B cell (primary cell): ENCODE results near the gene FCHO2. TPM values are rescaled to one million over a fixed set of nuclear protein-coding genes. Genes with fewer than 3 reads are reported as not detected.

Source experiments
- ATAC-seq: fragments of 200-7000 bp; cut with Tn5 transposase; one replicate; pipeline ENCODE4 v1.10.0; 2021; ENCODE audit warnings: low read depth, mild to moderate bottlenecking, moderate number of reproducible peaks, moderate library complexity
- CTCF ChIA-PET: fragments of 350-600 bp; sonication (Branson Sonifier 250); formaldehyde crosslinking; loops from one replicate; lab custom pipeline; 2021; ENCODE audit warnings: antibody characterized with exemption, inconsistent platforms; lab: Charles Lee
- POLR2A ChIA-PET: fragments of 350-600 bp; sonication (Branson Sonifier 250); formaldehyde crosslinking; loops from one replicate; lab custom pipeline; 2021; ENCODE audit warnings: antibody characterized with exemption; lab: Charles Lee
- DNase-seq: peaks from one replicate; pipeline ENCODE4 v3.0.0; 2013
- H2AFZ ChIP-seq: 2 replicates; pipeline ENCODE4 v1.6.1; 2012; ENCODE audit warnings: mild to moderate bottlenecking, low read depth, low read length; ENCODE audit not compliant: insufficient read depth, poor library complexity, severe bottlenecking
- H3K27ac ChIP-seq, 2 donors: 1 replicate in 1 of 2; 2 replicates in 1 of 2; pipeline ENCODE4 v1.5.1; 2012 to 2013; ENCODE audit warnings: low read length in 2 of 2, mild to moderate bottlenecking in 2 of 2, moderate library complexity in 1 of 2
- H3K27me3 ChIP-seq, 4 experiments: fragments of 200-600 bp in 1 of 4; sonication (generic) in 1 of 4; replicated peaks in 1 of 4; 1 replicate in 2 of 4; 2 replicates in 2 of 4; pipeline versions ENCODE4 v1.6.1 to v1.7.0; 2013 to 2016; ENCODE audit warnings: low read length in 3 of 4, mild to moderate bottlenecking in 2 of 4, mixed read lengths in 1 of 4, moderate library complexity in 1 of 4; ENCODE audit not compliant: insufficient read depth in 4 of 4, control insufficient read depth in 3 of 4; ENCODE audit errors: control extremely low read depth in 1 of 4
- H3K36me3 ChIP-seq, 2 experiments: replicated peaks in 1 of 2; 1 replicate in 1 of 2; 2 replicates in 1 of 2; pipeline versions ENCODE4 v1.6.1 to v1.7.1; 2013; ENCODE audit warnings: low read length in 1 of 2; ENCODE audit not compliant: insufficient read depth in 2 of 2, control insufficient read depth in 1 of 2; ENCODE audit errors: control extremely low read depth in 1 of 2, extremely low read depth in 1 of 2
- H3K4me1 ChIP-seq, 2 donors: fragments of 200-600 bp in 1 of 2; sonication (generic) in 1 of 2; 1 replicate in 1 of 2; 2 replicates in 1 of 2; pipeline versions ENCODE4 v1.5.1 to v1.6.1; 2013 to 2017; ENCODE audit warnings: low read length in 2 of 2; ENCODE audit not compliant: control insufficient read depth in 2 of 2, insufficient read depth in 2 of 2
- H3K4me2 ChIP-seq: replicated peaks from 2 replicates; pipeline ENCODE3; 2012; ENCODE audit warnings: mild to moderate bottlenecking, low read depth, low read length; ENCODE audit not compliant: poor library complexity, severe bottlenecking
- H3K4me3 ChIP-seq, 5 experiments: fragments of 200-600 bp in 1 of 5; sonication (generic) in 1 of 5; 1 replicate in 3 of 5; 2 replicates in 2 of 5; pipeline versions ENCODE4 v1.5.1 to v1.7.0; 2011 to 2016; ENCODE audit warnings: low read length in 4 of 5, mild to moderate bottlenecking in 4 of 5, low read depth in 2 of 5, control low read depth in 1 of 5, moderate library complexity in 1 of 5; ENCODE audit not compliant: insufficient read depth in 1 of 5; ENCODE audit errors: control extremely low read depth in 1 of 5, extremely low read depth in 1 of 5
- H3K79me2 ChIP-seq: fragments of 200-600 bp; sonication (generic); one replicate; pipeline ENCODE4 v1.6.0; 2016; ENCODE audit warnings: low read length; ENCODE audit not compliant: control insufficient read depth, insufficient read depth
- H3K9ac ChIP-seq: fragments of 200-600 bp; sonication (generic); 2 replicates; pipeline ENCODE4 v1.6.1; 2017; ENCODE audit warnings: mild to moderate bottlenecking, low read length, moderate library complexity
- H3K9me3 ChIP-seq, 3 donors: one replicate each; pipeline versions ENCODE4 v1.6.1 to v1.7.1; 2013; ENCODE audit warnings: low read length in 2 of 3; ENCODE audit not compliant: control insufficient read depth in 2 of 3, insufficient read depth in 1 of 3; ENCODE audit errors: control extremely low read depth in 1 of 3
- H4K20me1 ChIP-seq: 2 replicates; pipeline ENCODE4 v1.6.0; 2012; ENCODE audit warnings: mild to moderate bottlenecking, low read length; ENCODE audit not compliant: insufficient read depth, control insufficient read depth, poor library complexity, severe bottlenecking
- H3K27ac Mint-ChIP-seq: one replicate; pipeline ENCODE4 v1.8.0; 2021; ENCODE audit warnings: mixed read lengths
- H3K27me3 Mint-ChIP-seq: one replicate; pipeline ENCODE4 v1.8.0; 2021; ENCODE audit warnings: mixed read lengths
- H3K4me1 Mint-ChIP-seq: one replicate; pipeline ENCODE4 v1.8.0; 2021; ENCODE audit warnings: mixed read lengths
- H3K4me3 Mint-ChIP-seq: one replicate; pipeline ENCODE4 v1.8.0; 2021; ENCODE audit warnings: mixed read lengths
- H3K9me3 Mint-ChIP-seq: one replicate; pipeline ENCODE4 v1.8.0; 2022; ENCODE audit warnings: mixed read lengths; ENCODE audit not compliant: insufficient read depth
- CTCF ChIP-seq: fragments of 200-600 bp; IDR thresholded peaks from one replicate; pipeline ENCODE4 v1.8.0; 2022; ENCODE audit warnings: antibody characterized with exemption, mild to moderate bottlenecking
- EZH2 ChIP-seq: IDR thresholded peaks from 2 replicates; pipeline ENCODE4 v1.6.1; 2012; ENCODE audit warnings: borderline replicate concordance, low read depth, mild to moderate bottlenecking, moderate library complexity, low read length; ENCODE audit not compliant: insufficient read depth, poor library complexity, severe bottlenecking
- WGBS: methylation state at CpG from one replicate; pipeline ENCODE4 v1.1.5; 2013; ENCODE audit warnings: missing lambda C conversion rate; ENCODE audit not compliant: insufficient coverage; 5-methylcytosine and 5-hydroxymethylcytosine counted together
- intact Hi-C: fragments of 100-400 bp; cut with micrococcal nuclease; formaldehyde crosslinking; loops from one replicate; pipeline ENCODE4 v1.10.0; 2022
- polyA plus RNA-seq: library from polyadenylated mRNA; depleted of rRNA; stranded (reverse); fragments of >200 nt; gene quantifications from 2 replicates; pipeline ENCODE4 v1.2.3, GENCODE V29; 2012
- total RNA-seq, 2 donors: library from RNA; stranded (reverse); fragments of 120-200 nt in 1 of 2; gene quantifications; 1 replicate in 1 of 2; 2 replicates in 1 of 2; pipeline versions ENCODE4 v1.2.3 to v1.2.4, GENCODE V29; 2013 to 2022

The FCHO2 gene
- total and polyA plus RNA-seq, 2 donors (not counting 1 experiment from before 2014, with no cell fraction given) = 1.5 to 11.0 TPM

GRCh38 chr5:72921886-72922285, 34.0 kb upstream of the FCHO2 start:
- no peak overlapping the region for H2AFZ ChIP-seq
- no peak overlapping the region for H3K27ac Mint-ChIP-seq
- no peak for DNase-seq
- 100% methylated on average over 1 of the region's 2 CpGs for WGBS
- no peak overlapping the region for H3K9ac ChIP-seq
- H3K79me2 ChIP-seq = no peaks in the 10 kb centered on the region
- H3K4me3 ChIP-seq = no peak overlapping the region
- no peak overlapping the region for H3K4me2 ChIP-seq
- H3K36me3 ChIP-seq = no peaks in the 10 kb centered on the region
- no peaks in the 10 kb centered on the region for H3K27me3 ChIP-seq
- POLR2A ChIA-PET = no interaction called here
- no peak for TF ChIP-seq CTCF
- no peak for TF ChIP-seq EZH2
- intact Hi-C loops = loop anchor here (2.0 kb wide), 1 partner anchor 615 kb away; no protein-coding TSS in a partner anchor
- CTCF ChIA-PET = no interaction called here
- H3K4me1 Mint-ChIP-seq = no peaks in the 10 kb centered on the region
- peaks cover 3% of the 10 kb centered on the region for H3K9me3 Mint-ChIP-seq
- no peaks in the 10 kb centered on the region for H3K4me1 ChIP-seq
- H3K9me3 ChIP-seq = peaks cover 0 to 3% (median 0%) of the 10 kb centered on the region in 3 donors
- no peaks in the 10 kb centered on the region for H4K20me1 ChIP-seq
- no peak overlapping the region for H3K4me3 Mint-ChIP-seq
- no peak for ATAC-seq
- peaks cover 10% of the 10 kb centered on the region for H3K27me3 Mint-ChIP-seq
- H3K27ac ChIP-seq = no peak overlapping the region

GRCh38 chr5:72922422-72922821, 33.4 kb upstream of the FCHO2 start:
- intact Hi-C loops = no loop called here
- WGBS = no CpG with 5 or more reads among the region's 1 CpG
- peaks cover 0 to 4% (median 0%) of the 10 kb centered on the region in 4 experiments for H3K27me3 ChIP-seq
- no peak overlapping the region for H3K4me2 ChIP-seq
- DNase-seq (no peak), ATAC-seq (no peak)
- H3K79me2 ChIP-seq = no peaks in the 10 kb centered on the region
- Mint-ChIP-seq H3K9me3 (peaks cover 3% of the 10 kb centered on the region), H3K4me3 (no peak overlapping the region), H3K27me3 (peaks cover 13% of the 10 kb centered on the region), H3K4me1 (no peaks in the 10 kb centered on the region), H3K27ac (no peak overlapping the region)
- no peaks in the 10 kb centered on the region for H3K4me1 ChIP-seq
- H3K4me3 ChIP-seq = no peak overlapping the region
- H2AFZ ChIP-seq = no peak overlapping the region
- ChIA-PET CTCF (no interaction called here), POLR2A (no interaction called here)
- no peak overlapping the region for H3K27ac ChIP-seq
- TF ChIP-seq CTCF = no peak
- no peak for TF ChIP-seq EZH2
- peaks cover 0 to 3% (median 0%) of the 10 kb centered on the region in 3 donors for H3K9me3 ChIP-seq
- no peaks in the 10 kb centered on the region for H4K20me1 ChIP-seq
- H3K9ac ChIP-seq = no peak overlapping the region
- H3K36me3 ChIP-seq = no peaks in the 10 kb centered on the region
